NOMO-1 treated with DMSO at 0.1 percent for 48 hours (cell line): ENCODE results near the gene SPDYE2.
"Not testable (repeated sequence)": the region's sequence is repeated elsewhere in the genome, so short reads cannot be mapped to it uniquely, and the experiment has no call there.

Source experiments
- DNase-seq: peaks from one replicate; lab custom pipeline; 2025; ENCODE audit not compliant: unreplicated experiment; lab: John Stamatoyannopoulos, UW

The SPDYE2 gene

DNA sequence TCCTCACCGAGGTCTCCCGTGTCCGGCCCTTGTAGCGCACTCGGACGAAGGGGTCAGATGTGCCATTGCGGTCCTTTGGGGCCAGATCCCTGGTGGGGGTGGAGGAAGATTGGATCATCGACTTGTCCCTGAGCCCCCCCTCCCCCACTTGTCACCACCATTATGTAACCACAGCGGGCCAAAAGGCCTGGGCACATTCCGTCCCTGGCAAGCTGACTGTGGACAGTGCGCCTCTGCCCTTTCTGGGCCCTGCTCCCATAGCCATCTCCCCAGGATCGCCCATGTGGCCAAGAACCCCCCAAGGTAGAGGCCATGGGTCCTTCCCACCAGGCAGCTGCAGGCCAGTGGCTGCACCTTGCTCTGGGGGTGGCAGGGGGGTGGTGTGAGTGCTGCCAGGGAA lies 51.3 kb downstream of the SPDYE2 start:
- not testable (repeated sequence) for DNase-seq

DNA sequence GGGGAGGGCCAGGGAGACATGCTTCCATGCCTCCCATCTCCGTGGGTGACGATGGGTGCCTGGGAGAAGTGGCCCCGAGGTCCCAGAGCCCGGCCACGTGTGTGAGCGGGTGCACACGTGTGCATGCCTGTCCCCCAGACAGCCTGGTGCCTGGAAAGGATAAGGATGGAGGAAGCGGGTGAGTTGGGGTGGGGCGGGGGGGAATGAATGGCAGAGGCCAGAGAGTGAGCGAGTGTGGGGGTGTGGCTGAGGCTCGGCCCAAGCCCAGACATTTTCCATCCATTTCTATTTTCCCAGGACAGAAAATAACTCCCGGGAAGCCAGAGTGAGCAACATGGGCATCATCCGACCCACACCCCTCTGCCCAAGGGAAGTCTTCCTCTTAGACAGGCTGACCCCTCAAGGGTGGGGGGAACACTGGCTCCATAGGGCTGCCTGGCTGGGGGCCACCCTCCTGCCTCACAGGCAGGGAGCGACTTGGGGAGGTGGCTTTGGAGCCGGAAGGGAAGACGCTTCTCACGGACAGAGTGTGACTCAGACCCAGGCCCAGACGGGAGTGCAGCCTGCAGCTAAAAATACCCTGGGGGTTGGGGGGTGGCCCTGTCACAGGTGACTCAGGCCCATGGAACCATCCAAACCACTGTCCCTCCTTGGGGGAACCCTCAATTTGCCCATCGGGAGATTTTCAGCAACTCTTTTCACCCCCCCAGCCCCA lies 53.6 kb downstream of the SPDYE2 start:
- DNase-seq: not testable (repeated sequence)

- DNase-seq: not testable (repeated sequence)
Observed at GRCh38 chr7:102606848-102607247, 55.8 kb downstream of the SPDYE2 start.

DNA sequence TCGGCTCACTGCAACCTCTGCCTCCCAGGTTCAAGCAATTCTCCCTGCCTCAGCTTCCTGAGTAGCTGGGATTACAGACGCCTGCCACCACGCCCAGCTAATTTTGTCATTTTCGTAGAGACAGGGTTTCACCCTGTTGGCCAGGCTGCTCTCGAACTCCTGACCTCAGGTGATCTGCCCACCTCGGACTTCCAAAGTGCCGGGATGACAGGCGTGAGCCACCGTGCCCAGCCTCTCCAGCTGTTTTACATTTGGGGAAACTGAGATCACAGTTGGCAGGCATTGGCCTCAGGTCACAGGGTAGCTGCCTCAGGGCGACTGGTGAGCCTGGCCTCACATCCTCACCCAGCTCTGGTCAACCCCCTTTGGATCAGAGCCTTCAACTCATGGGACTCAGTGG lies 58.7 kb downstream of the SPDYE2 start:
- not testable (repeated sequence) for DNase-seq

GRCh38 chr7:102610441-102610840 lies 59.4 kb downstream of the SPDYE2 start:
- DNase-seq: not testable (repeated sequence)

DNA sequence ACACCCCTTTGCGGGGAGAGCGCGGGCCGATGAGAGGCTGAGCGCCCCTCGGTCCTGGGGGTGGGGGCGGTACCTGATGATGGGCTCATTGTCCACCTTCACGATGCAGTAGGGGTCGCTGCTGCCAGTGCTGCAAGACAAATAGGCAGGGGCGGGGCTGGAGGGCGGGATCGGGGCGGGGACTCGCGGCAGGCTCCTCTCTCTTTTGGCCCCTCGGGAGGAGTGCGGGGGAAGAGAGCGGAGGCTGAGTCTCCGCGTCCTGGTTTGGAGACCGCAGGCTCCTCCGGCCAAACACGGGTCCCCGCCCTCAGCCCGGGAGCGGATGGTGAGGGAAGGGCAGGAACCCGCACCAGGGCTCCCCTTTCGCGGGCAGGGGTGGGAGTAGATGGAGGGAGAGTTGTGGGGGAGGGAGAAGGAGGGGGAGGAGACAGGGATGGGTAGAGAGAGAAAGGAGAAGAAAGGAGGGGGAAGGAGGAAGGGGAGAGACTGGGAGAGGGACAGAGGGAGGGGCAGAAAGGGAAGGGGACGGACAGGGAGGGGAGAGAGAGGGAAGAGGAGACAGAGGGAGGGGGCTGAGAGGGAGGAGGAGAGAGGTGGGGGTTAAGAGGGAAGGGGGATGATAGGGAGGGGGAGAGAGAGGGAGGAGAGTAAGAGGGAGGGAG lies 60.1 kb downstream of the SPDYE2 start:
- DNase-seq: not testable (repeated sequence)

GRCh38 chr7:102611675-102612325 lies 60.8 kb downstream of the SPDYE2 start:
- DNase-seq: not testable (repeated sequence)
